Activated B cell treated with CpG ODN at 0.5 μM for 24 hours (primary cell): ENCODE data around the gene DNAH6. TPM values are rescaled to one million over a fixed set of nuclear protein-coding genes. Genes with fewer than 3 reads are reported as not detected.

ENCODE experiments used
- ATAC-seq: fragments of 200-7000 bp; cut with Tn5 transposase; one replicate; pipeline ENCODE4 v1.10.0; 2021; ENCODE audit warnings: low read depth, mild to moderate bottlenecking, moderate library complexity
- CTCF ChIA-PET: fragments of 350-600 bp; sonication (Branson Sonifier 250); formaldehyde crosslinking; loops from one replicate; lab custom pipeline; 2021; ENCODE audit warnings: antibody characterized with exemption; lab: Charles Lee
- POLR2A ChIA-PET: fragments of 350-600 bp; sonication (Branson Sonifier 250); formaldehyde crosslinking; loops from one replicate; lab custom pipeline; 2021; ENCODE audit warnings: antibody characterized with exemption; lab: Charles Lee
- DNase-seq: peaks from one replicate; pipeline ENCODE4 v3.0.0; 2022
- H3K27ac Mint-ChIP-seq: one replicate; pipeline ENCODE4 v1.8.0; 2020; ENCODE audit warnings: mixed read lengths
- H3K27me3 Mint-ChIP-seq: one replicate; pipeline ENCODE4 v1.8.0; 2021; ENCODE audit warnings: mixed read lengths
- H3K36me3 Mint-ChIP-seq: one replicate; pipeline ENCODE4 v1.8.0; 2021; ENCODE audit warnings: low read depth, mixed read lengths
- H3K4me1 Mint-ChIP-seq: one replicate; pipeline ENCODE4 v1.8.0; 2021; ENCODE audit warnings: mixed read lengths
- H3K4me3 Mint-ChIP-seq: one replicate; pipeline ENCODE4 v1.8.0; 2020; ENCODE audit warnings: mild to moderate bottlenecking, mixed read lengths
- H3K9me3 Mint-ChIP-seq: one replicate; pipeline ENCODE4 v1.8.0; 2020; ENCODE audit warnings: mixed read lengths
- intact Hi-C: fragments of 100-400 bp; cut with micrococcal nuclease; formaldehyde crosslinking; loops from one replicate; pipeline ENCODE4 v1.15.1; 2024
- total RNA-seq: library from RNA; stranded (reverse); gene quantifications from 2 replicates; pipeline ENCODE4 v1.2.3, GENCODE V29; 2022
- TF ChIP-seq, protein P1 (sequence below): fragments of 200-600 bp; IDR thresholded peaks from one replicate; pipeline ENCODE4 v1.8.0; 2022; ENCODE audit warnings: antibody characterized with exemption, mild to moderate bottlenecking

The DNAH6 gene
- total RNA-seq, 1 donor from 2014 or later, result 0.82 TPM

DNA sequence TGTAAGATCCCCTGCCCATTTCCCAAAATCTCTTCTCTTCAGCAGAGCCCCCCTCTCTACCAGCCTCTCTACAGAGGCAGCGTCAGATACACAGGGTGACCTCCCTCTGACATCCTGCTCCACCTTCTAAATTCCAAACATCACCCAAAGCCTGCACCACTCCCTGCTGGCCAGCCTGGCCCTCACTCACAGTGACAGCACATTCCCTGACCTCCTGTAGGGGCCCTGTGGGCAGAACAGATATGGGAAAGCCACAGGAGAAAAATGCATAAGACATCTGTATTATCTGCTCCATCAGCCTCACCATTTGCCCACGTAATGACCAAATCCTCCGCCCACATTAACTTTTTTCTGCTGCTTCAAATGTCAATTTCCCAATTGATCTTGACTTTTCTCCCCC lies 324.0 kb downstream of the DNAH6 start:
- CTCF ChIA-PET, result no interaction called here
- POLR2A ChIA-PET, result no interaction called here
- peaks cover 24% of the 10 kb centered on the region for H3K36me3 Mint-ChIP-seq

DNA sequence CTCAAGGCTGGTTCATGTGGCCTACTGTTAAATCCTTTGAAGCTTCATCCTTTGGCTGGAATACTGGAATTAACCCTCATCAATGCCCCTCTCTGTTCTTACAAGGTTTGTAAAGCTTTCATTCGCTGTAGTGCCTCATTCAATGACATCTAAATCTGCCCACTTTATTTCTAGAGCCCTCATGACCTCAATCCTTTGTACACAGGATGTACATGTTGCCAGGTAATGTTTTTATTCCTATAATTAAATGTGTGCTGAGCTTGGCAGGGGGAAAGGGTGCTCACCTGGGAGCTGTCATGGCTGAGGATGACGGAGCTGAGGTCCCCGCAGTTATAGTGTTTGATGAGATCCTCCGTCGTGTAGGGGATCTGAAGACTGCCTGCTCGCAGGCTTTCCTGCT lies 325.3 kb downstream of the DNAH6 start:
- DNase-seq (no peak), ATAC-seq (no peak)
- Mint-ChIP-seq H3K4me3 (no peak overlapping the region), H3K27me3 (no peaks in the 10 kb centered on the region), H3K27ac (no peak overlapping the region), H3K4me1 (peaks cover 24% of the 10 kb centered on the region), H3K36me3 (peaks cover 17% of the 10 kb centered on the region), H3K9me3 (peaks cover 4% of the 10 kb centered on the region)
- intact Hi-C loops, result no loop called here
- ChIA-PET CTCF (no interaction called here), POLR2A (no interaction called here)
- TF ChIP-seq, protein P1, sequence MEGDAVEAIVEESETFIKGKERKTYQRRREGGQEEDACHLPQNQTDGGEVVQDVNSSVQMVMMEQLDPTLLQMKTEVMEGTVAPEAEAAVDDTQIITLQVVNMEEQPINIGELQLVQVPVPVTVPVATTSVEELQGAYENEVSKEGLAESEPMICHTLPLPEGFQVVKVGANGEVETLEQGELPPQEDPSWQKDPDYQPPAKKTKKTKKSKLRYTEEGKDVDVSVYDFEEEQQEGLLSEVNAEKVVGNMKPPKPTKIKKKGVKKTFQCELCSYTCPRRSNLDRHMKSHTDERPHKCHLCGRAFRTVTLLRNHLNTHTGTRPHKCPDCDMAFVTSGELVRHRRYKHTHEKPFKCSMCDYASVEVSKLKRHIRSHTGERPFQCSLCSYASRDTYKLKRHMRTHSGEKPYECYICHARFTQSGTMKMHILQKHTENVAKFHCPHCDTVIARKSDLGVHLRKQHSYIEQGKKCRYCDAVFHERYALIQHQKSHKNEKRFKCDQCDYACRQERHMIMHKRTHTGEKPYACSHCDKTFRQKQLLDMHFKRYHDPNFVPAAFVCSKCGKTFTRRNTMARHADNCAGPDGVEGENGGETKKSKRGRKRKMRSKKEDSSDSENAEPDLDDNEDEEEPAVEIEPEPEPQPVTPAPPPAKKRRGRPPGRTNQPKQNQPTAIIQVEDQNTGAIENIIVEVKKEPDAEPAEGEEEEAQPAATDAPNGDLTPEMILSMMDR, result no peak

More for the DNA sequence above, 324.0 kb downstream of the DNAH6 start:
- Mint-ChIP-seq H3K9me3 (peaks cover 12% of the 10 kb centered on the region), H3K4me3 (no peak overlapping the region), H3K4me1 (peaks cover 11% of the 10 kb centered on the region), H3K27ac (no peak overlapping the region), H3K27me3 (no peaks in the 10 kb centered on the region)
- no peak for ATAC-seq
- intact Hi-C loops, result no loop called here
- TF ChIP-seq, protein P1, result no peak
- DNase-seq, result no peak

DNA sequence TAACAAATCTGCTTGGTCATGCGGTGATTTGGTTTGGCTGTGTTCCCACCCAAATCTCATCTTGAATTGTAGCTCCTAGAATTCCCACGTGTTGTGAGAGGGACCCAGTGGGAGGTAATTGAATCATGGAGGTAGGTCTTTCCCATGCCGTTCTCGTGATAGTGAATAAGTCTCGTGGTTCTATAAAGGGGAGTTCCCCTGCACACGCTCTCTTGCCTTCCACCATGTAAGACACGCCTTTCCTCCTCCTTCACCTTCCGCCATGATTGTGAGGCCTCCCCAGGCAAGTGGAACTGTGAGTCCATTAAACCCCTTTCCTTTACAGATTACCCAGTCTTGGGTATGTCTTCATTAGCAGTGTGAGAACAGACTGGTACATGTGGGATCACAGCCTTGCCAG lies 327.8 kb downstream of the DNAH6 start:
- Mint-ChIP-seq H3K27ac (no peak overlapping the region), H3K4me1 (peaks cover 38% of the 10 kb centered on the region), H3K27me3 (no peaks in the 10 kb centered on the region), H3K9me3 (no peaks in the 10 kb centered on the region), H3K36me3 (no peaks in the 10 kb centered on the region), H3K4me3 (no peak overlapping the region)
- ChIA-PET POLR2A (no interaction called here), CTCF (no interaction called here)
- TF ChIP-seq, protein P1, result no peak
- ATAC-seq, result no peak
- no peak for DNase-seq
- intact Hi-C loops, result no loop called here

DNA sequence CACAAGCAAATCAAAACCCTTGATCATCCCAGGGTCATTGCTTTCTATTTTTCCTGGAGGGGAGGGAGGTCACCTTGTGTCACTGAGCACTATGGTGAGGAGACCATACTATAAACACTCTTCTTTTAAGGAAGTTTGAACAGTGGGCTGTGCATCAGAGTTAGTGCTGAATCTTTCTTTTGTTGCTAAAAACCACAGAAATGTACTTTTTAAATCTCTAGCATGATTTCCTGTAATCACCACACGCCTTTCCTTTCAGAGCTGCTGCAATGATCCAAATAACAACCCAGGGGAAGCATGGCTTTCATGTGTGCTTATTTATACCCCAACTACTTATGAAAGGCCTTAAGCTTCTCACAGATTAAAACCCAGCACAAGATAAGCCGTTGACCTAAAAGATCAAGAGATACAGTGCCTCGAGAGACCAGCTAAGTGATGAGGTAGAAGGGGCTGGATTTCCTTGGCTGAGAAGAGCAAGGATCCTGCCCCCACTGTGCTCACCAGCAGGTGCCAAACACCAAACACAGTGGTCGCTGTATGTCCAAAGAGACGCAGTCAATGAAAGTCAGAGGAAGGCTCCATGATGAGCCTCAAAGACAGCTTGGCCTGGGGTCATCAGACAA lies 329.9 kb downstream of the DNAH6 start:
- peak overlapping the region; percentile 77 for H3K27ac Mint-ChIP-seq
- H3K4me3 Mint-ChIP-seq, result peak overlapping the region; percentile 21
- intact Hi-C loops, result no loop called here
- no peaks in the 10 kb centered on the region for H3K9me3 Mint-ChIP-seq
- TF ChIP-seq, protein P1, result no peak
- ATAC-seq (peak; percentile 34), DNase-seq (no peak)
- CTCF ChIA-PET, result interaction anchor here (1.3 to 1.8 kb wide), 2 partner anchors 60 to 79 kb away, joined by 4 read pairs; partner anchors contain the start of gene TMSB10
- H3K27me3 Mint-ChIP-seq, result no peaks in the 10 kb centered on the region
- H3K4me1 Mint-ChIP-seq, result peaks cover 38% of the 10 kb centered on the region
- H3K36me3 Mint-ChIP-seq, result no peaks in the 10 kb centered on the region
- POLR2A ChIA-PET, result interaction anchor here (1.0 kb wide), 1 partner anchor 36 kb away, joined by 3 read pairs; no protein-coding TSS in a partner anchor

DNA sequence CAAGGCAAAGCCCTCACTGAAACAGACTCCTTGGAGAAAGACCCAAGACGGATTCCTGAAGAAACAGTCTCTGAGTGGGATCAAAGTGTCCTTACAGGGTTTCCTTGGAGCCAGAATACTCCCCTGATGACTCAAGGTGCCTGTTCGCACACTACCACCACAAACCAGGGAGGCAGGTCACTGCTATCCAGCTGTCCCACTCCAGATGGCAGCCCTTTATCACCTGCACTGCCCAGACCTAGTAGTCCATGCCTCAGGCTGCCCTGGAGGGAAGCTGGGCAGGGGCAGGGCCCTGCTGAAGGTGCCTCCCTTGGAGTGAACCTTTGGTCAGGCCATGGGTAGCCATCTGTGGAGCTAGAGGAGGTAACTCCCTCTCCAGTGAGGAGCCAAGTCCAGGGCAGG lies 330.4 kb downstream of the DNAH6 start:
- ChIA-PET CTCF (interaction anchor here (1.3 to 1.8 kb wide), 2 partner anchors 59 to 79 kb away, joined by 4 read pairs; partner anchors contain the start of gene TMSB10), POLR2A (interaction anchor here (1.0 kb wide), 1 partner anchor 36 kb away, joined by 3 read pairs; no protein-coding TSS in a partner anchor)
- intact Hi-C loops, result no loop called here
- Mint-ChIP-seq H3K4me1 (peaks cover 38% of the 10 kb centered on the region), H3K27me3 (no peaks in the 10 kb centered on the region), H3K27ac (peak overlapping the region; percentile 77), H3K4me3 (no peak overlapping the region), H3K36me3 (no peaks in the 10 kb centered on the region), H3K9me3 (no peaks in the 10 kb centered on the region)
- TF ChIP-seq, protein P1, result no peak
- DNase-seq (no peak), ATAC-seq (no peak)
